Measurements from ENCODE around the gene ZBTB11. TPM values are rescaled to one million over a fixed set of nuclear protein-coding genes. Genes with fewer than 3 reads are reported as not detected.

Gene ZBTB11
- total and polyA plus RNA-seq, 2 donors (not counting 3 experiments of a cell fraction or from before 2014, with no cell fraction given) = 4.2 to 15.8 TPM

DNA sequence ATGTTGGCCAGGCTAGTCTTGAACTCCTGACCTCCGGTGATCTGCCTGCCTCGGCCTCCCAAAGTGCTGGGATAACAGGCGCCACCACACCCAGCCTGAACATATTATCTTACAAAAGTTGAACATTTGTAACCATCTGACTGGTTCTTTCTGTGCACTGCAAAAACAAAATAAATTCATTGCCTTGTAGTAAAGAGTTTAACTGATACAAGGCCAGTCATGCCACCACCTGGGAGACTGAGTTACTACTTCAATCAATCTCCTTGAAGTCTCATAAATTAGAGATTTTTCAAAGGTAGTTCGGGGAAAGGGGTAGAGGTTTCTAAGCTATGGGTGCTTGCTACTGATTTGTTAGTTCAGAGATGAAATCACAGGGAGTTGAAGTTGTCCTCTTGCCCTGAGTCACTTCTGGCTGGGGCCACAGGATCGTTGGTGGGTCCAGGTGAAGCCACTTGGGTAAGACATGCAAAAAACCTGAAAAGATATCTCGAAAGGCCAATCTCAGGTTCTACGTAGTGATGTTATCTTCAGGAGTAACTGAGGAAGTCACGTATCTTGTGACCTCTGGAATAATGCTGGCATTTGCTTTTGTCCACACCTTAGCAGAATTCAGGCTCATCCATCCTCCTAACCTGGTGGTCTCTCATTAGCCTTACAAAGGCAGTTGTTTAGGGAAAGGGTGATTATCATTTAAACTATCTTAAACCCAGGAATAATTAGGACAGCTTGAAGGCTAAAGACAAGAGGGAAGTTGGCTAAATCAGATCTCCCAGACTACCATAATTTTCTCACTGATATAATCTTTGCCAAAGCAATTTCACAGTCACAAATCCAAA, 33.7 kb downstream of the ZBTB11 start:
- Histone ChIP-seq H3K4me1 (ENCODE audit: control insufficient read depth, extremely low read depth, insufficient read depth, low read length) (peaks cover 14% of the 10 kb centered on the region), H4K20me1 (replicated peaks; ENCODE audit: control insufficient read depth, extremely low read depth, insufficient read depth, low read length) (no peaks in the 10 kb centered on the region), H2AFZ (ENCODE audit: low read depth, low read length) (no peak overlapping the region), H3K79me2 (ENCODE audit: control insufficient read depth, insufficient read depth, low read length) (no peaks in the 10 kb centered on the region), H3K4me3 (replicated peaks in 1 of 3; ENCODE audit: insufficient read depth in 1 of 3, low read depth in 1 of 3, low read length in 3 of 3) (no peak overlapping the region), H3K36me3 (ENCODE audit: control insufficient read depth in 2 of 2, extremely low read depth in 1 of 2, insufficient read depth in 2 of 2, low read length in 2 of 2) (no peaks in the 10 kb centered on the region), H3K4me2 (ENCODE audit: insufficient read depth, low read length) (no peak overlapping the region), H3K9me3 (replicated peaks; ENCODE audit: control insufficient read depth, insufficient read depth, low read length) (no peaks in the 10 kb centered on the region), H3K27ac (ENCODE audit: insufficient read depth, low read depth, low read length) (no peak overlapping the region), H3K9me1 (replicated peaks; ENCODE audit: control insufficient read depth, extremely low read depth, insufficient read depth, low read length) (no peaks in the 10 kb centered on the region), H3K9ac (replicated peaks; ENCODE audit: extremely low read depth, insufficient read depth, low read length) (no peak overlapping the region), H3K27me3 (ENCODE audit: control insufficient read depth in 2 of 2, insufficient read depth in 2 of 2, low read length in 2 of 2) (no peaks in the 10 kb centered on the region)
- dilution Hi-C loops (cut with MboI; ENCODE audit: extremely low pct_ligation_motif_present, low sequenced_read_pairs) = no loop called here
- POLR2A ChIA-PET = no interaction called here
- TF ChIP-seq GATA2 (IDR thresholded peaks at IDR 0.05; ENCODE audit: insufficient read depth, insufficient read length, low read depth, low read length) (no peak), POLR2AphosphoS5 (IDR thresholded peaks at IDR 0.05; ENCODE audit: insufficient read depth, low read depth, low read length) (no peak), MYC (IDR thresholded peaks at IDR 0.05; ENCODE audit: low read depth, low read length) (no peak), EZH2 (IDR thresholded peaks at IDR 0.05; ENCODE audit: borderline replicate concordance, low read depth, low read length, severe bottlenecking) (no peak), JUN (IDR thresholded peaks at IDR 0.05; ENCODE audit: borderline replicate concordance, insufficient read depth, insufficient read length, low read depth) (no peak), POLR2A (IDR thresholded peaks at IDR 0.05; ENCODE audit: low read depth, low read length) (no peak), CTCF (IDR thresholded peaks at IDR 0.05; ENCODE audit: extremely low read depth in 1 of 2, insufficient read depth in 1 of 2, low read depth in 1 of 2, low read length in 2 of 2) (no peak), FOS (IDR thresholded peaks at IDR 0.05; ENCODE audit: borderline replicate concordance, insufficient read depth, low read length) (no peak)
- TF ChIP-seq, protein P1, sequence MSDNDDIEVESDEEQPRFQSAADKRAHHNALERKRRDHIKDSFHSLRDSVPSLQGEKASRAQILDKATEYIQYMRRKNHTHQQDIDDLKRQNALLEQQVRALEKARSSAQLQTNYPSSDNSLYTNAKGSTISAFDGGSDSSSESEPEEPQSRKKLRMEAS (IDR thresholded peaks at IDR 0.05; ENCODE audit: insufficient read depth, insufficient read length) = no peak
- intact Hi-C loops (cut with micrococcal nuclease) = no loop called here
- CTCF ChIA-PET = no interaction called here
- DNase-seq (ENCODE audit: low read depth, low spot score) (peak; percentile 4), FAIRE-seq (no peak)
- BruUV-seq (replicated peaks) = no TSS peak

Measured in endothelial cell of umbilical vein (primary cell).